Karpas-422 (cell line): Measurements from ENCODE around the gene SLC29A4. TPM values are rescaled to one million over a fixed set of nuclear protein-coding genes. Genes with fewer than 3 reads are reported as not detected.

Experiments used
- DNase-seq: peaks from one replicate; pipeline ENCODE4 v3.0.0-alpha.2; 2015
- H2AFZ ChIP-seq: fragments of 200-600 bp; sonication (generic); 2 replicates; pipeline ENCODE4 v1.6.1; 2014; ENCODE audit warnings: antibody characterized with exemption, low read length, mixed read lengths
- H3K27ac ChIP-seq: fragments of 200-600 bp; sonication (generic); 2 replicates; pipeline ENCODE4 v1.5.1; 2014; ENCODE audit warnings: mild to moderate bottlenecking, low read length, moderate library complexity
- H3K27me3 ChIP-seq: fragments of 200-600 bp; sonication (generic); 2 replicates; pipeline ENCODE4 v1.6.1; 2014; ENCODE audit warnings: low read length, mixed read lengths
- H3K36me3 ChIP-seq: fragments of 200-600 bp; sonication (generic); 2 replicates; pipeline ENCODE4 v1.6.1; 2014; ENCODE audit warnings: low read length, mixed read lengths; ENCODE audit not compliant: insufficient read depth
- H3K4me1 ChIP-seq: fragments of 200-600 bp; sonication (generic); 2 replicates; pipeline ENCODE4 v1.6.1; 2014; ENCODE audit warnings: mild to moderate bottlenecking, low read length, mixed read lengths
- H3K4me2 ChIP-seq: fragments of 200-600 bp; sonication (generic); 2 replicates; pipeline ENCODE4 v1.6.1; 2014; ENCODE audit warnings: low read length, low read depth, mild to moderate bottlenecking; ENCODE audit not compliant: poor library complexity, severe bottlenecking
- H3K4me3 ChIP-seq: fragments of 200-600 bp; sonication (generic); 2 replicates; pipeline ENCODE4 v1.5.1; 2014; ENCODE audit warnings: mild to moderate bottlenecking, antibody characterized with exemption, low read length, mixed read lengths
- H3K79me2 ChIP-seq: fragments of 200-600 bp; sonication (generic); 2 replicates; pipeline ENCODE4 v1.6.1; 2014; ENCODE audit warnings: mild to moderate bottlenecking, low read length, mixed read lengths
- H3K9ac ChIP-seq: fragments of 200-600 bp; sonication (generic); 2 replicates; pipeline ENCODE4 v1.6.0; 2014; ENCODE audit warnings: low read length
- H3K9me2 ChIP-seq: fragments of 200-600 bp; sonication (generic), shearing (Covaris generic); replicated peaks from 2 replicates; pipeline ENCODE4 v1.6.0; 2014; ENCODE audit warnings: mild to moderate bottlenecking, low read length, moderate library complexity; ENCODE audit not compliant: insufficient read depth
- H3K9me3 ChIP-seq: fragments of 300-700, 200-600 bp; sonication (generic); 2 replicates; pipeline ENCODE4 v1.6.1; 2014; ENCODE audit warnings: low read length, mixed read lengths
- H4K20me1 ChIP-seq: fragments of 200-600 bp; sonication (generic); 2 replicates; pipeline ENCODE4 v1.6.1; 2014; ENCODE audit warnings: mild to moderate bottlenecking, antibody characterized with exemption, low read length, low read depth; ENCODE audit not compliant: insufficient read depth
- total RNA-seq: library from RNA; depleted of rRNA; stranded (reverse); fragments of >200 nt; shearing (Covaris generic); gene quantifications from 2 replicates; pipeline ENCODE4 v1.2.3, GENCODE V29; 2014; ENCODE audit warnings: low replicate concordance

SLC29A4 gene
- total RNA-seq, 1 experiment from 2014 or later, result not detected

GRCh38 chr7:5349005-5349380 is 66.2 kb downstream of the SLC29A4 start:
- no peak for DNase-seq
- H3K9me2 ChIP-seq, result no peaks in the 10 kb centered on the region
- H3K27me3 ChIP-seq, result no peaks in the 10 kb centered on the region
- H3K4me3 ChIP-seq, result no peak overlapping the region
- no peak overlapping the region for H2AFZ ChIP-seq
- H3K27ac ChIP-seq, result no peak overlapping the region
- H3K9ac ChIP-seq, result no peak overlapping the region
- no peaks in the 10 kb centered on the region for H3K36me3 ChIP-seq
- peaks cover 9% of the 10 kb centered on the region; the same call in 1 of the 2 replicates for H3K79me2 ChIP-seq
- no peak overlapping the region for H3K4me2 ChIP-seq
- no peaks in the 10 kb centered on the region for H3K9me3 ChIP-seq
- no peaks in the 10 kb centered on the region for H3K4me1 ChIP-seq
- no peaks in the 10 kb centered on the region for H4K20me1 ChIP-seq

DNA sequence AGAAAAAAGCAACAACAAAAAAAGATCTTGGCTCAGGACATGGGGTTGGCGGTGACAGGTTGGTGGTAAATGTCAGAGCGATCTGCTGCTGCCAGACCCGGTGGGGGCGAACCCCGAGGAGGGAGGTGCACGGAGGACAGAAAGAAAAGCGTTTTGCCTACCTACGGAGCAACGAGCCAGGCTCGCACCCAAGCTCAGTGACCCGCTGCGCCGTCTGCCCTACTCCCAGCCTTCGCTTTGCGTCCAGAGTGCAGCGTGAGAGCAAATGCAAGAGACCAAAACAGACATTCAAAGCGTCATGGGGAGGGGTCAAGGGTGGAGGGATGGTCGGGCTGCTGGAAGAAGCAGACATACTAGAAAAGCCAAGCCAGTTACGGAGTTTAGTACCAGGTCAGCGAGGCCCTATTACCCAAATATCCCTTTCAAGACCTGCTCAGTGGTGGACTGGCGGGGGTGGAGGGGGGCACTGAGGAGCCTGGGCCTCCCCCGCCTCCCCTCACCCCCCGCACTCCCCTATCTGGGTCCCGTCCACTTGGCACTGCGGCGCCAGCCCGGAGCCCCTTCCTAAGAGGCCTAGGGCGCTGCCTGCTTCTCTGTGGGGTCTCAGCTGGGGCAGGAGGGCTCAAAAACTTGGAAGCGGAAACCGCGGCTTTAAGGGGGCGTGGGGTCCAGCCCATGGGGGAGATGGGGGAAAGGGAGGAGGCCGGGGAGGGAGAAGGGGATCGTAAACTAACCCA is 66.9 kb downstream of the SLC29A4 start:
- H3K9me2 ChIP-seq, result no peaks in the 10 kb centered on the region
- no peak for DNase-seq
- H3K27me3 ChIP-seq, result no peaks in the 10 kb centered on the region
- no peak overlapping the region for H3K4me3 ChIP-seq
- H3K4me1 ChIP-seq, result no peaks in the 10 kb centered on the region
- no peak overlapping the region for H3K4me2 ChIP-seq
- H3K36me3 ChIP-seq, result no peaks in the 10 kb centered on the region
- no peaks in the 10 kb centered on the region for H3K9me3 ChIP-seq
- no peak overlapping the region for H3K9ac ChIP-seq
- no peak overlapping the region for H2AFZ ChIP-seq
- H3K27ac ChIP-seq, result no peak overlapping the region
- H4K20me1 ChIP-seq, result no peaks in the 10 kb centered on the region
- H3K79me2 ChIP-seq, result peaks cover 9% of the 10 kb centered on the region; the same call in 1 of the 2 replicates

DNA sequence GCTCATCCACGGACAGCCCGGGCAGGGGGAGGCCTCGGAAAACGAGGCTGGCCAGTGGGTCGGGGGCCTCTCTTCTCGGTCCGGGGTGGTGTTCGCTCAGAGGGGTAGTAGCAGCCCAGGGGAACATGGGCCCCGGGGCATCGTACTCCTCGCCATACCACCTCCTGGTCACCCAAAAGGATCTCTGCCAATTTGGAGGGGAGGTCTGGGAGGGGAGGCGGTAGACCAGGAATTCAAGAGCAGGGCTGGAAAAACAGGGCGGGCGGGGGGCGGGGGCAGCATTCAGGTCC is 67.4 kb downstream of the SLC29A4 start:
- 0 out of 2 replicates have a peak, but pooled peaks cover 4% of the 10 kb centered on the region for H4K20me1 ChIP-seq
- H3K4me2 ChIP-seq, result no peak overlapping the region
- H3K79me2 ChIP-seq, result peaks cover 13% of the 10 kb centered on the region; the same call in 1 of the 2 replicates
- no peaks in the 10 kb centered on the region for H3K4me1 ChIP-seq
- H3K9me3 ChIP-seq, result no peaks in the 10 kb centered on the region
- H3K27me3 ChIP-seq, result no peaks in the 10 kb centered on the region
- no peak overlapping the region for H3K4me3 ChIP-seq
- DNase-seq, result no peak
- H3K27ac ChIP-seq, result no peak overlapping the region
- no peaks in the 10 kb centered on the region for H3K36me3 ChIP-seq
- no peak overlapping the region for H2AFZ ChIP-seq
- no peak overlapping the region for H3K9ac ChIP-seq
- no peaks in the 10 kb centered on the region for H3K9me2 ChIP-seq

GRCh38 chr7:5350600-5351385 is 68.0 kb downstream of the SLC29A4 start:
- Histone ChIP-seq H3K36me3 (no peaks in the 10 kb centered on the region), H4K20me1 (0 out of 2 replicates have a peak, but pooled peaks cover 6% of the 10 kb centered on the region), H3K9ac (no peak overlapping the region)

DNA sequence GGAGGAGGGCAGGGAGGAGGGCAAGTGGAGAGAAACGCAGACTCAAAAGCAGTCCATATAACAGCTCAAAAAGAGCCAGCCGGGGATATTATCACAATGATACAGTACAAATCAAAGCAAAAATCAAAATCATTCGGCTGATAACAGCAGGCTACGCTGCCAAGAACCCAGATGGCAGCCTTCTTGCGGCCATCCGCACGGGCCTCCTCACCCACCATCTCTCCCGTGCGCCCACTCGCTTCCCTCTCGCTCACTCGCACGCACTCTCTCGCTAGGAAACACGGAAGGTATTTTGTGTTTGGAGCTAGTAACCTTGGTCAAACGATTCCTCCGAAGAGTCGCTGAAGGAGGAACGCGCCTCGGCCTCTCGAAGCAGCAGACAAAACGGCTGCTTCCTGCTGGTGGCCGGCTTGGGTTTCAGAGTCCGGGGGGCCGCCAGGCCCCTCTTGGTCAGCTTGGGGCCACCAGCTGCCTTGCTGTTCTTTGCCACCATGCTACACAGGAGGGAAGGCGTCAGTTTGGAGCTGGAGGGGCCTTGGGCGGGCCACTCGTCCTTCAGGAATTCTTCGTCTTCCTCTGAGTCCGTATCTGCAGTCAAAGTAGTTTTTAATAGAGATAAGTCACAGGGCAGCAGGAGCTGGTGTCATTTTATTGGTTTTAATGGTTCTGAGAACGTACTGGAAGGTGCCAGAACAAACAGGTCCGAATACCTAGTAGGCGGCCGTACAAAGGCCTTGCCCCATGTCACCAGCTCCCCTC is 68.9 kb downstream of the SLC29A4 start:
- Histone ChIP-seq H3K4me2 (no peak overlapping the region), H4K20me1 (0 out of 2 replicates have a peak, but pooled peaks cover 6% of the 10 kb centered on the region), H3K9ac (no peak overlapping the region)

More at GRCh38 chr7:5350600-5351385, 68.0 kb downstream of the SLC29A4 start:
- Histone ChIP-seq H3K4me2 (no peak overlapping the region), H2AFZ (no peak overlapping the region), H3K9me3 (no peaks in the 10 kb centered on the region), H3K4me1 (no peaks in the 10 kb centered on the region), H3K9me2 (no peaks in the 10 kb centered on the region), H3K27ac (no peak overlapping the region), H3K79me2 (peaks cover 13% of the 10 kb centered on the region; the same call in 1 of the 2 replicates), H3K4me3 (no peak overlapping the region), H3K27me3 (no peaks in the 10 kb centered on the region)
- no peak for DNase-seq

DNA sequence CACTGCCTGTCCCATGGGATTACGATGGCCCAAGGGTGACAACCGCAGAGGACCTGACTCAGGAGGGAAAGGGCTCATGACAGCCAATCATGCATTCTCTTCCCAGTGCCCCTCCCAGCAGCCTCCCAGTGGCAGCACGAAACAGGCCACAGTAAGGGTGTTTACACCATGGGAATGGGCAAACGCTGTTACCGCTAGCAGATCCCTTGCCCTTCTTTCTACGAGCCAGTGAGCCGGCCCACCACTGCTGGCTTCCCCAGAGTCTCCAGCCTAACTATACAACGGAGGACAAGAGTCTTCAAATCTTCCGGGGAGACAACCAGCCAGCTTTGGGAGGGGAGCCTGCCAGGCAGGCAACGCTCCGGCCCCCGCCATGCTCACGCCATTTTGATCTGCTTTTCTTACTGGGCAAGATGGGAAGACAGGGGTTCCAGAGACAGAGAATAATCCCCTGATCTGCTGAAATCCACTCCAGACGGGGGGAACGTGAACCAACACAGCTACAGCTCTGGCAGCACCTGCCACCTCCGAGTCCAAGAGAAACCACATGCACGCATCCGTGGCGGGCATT is 69.8 kb downstream of the SLC29A4 start:
- DNase-seq, result no peak
- no peak overlapping the region for H3K4me2 ChIP-seq
- H4K20me1 ChIP-seq, result 0 out of 2 replicates have a peak, but pooled peaks cover 6% of the 10 kb centered on the region
- no peaks in the 10 kb centered on the region for H3K27me3 ChIP-seq
- no peaks in the 10 kb centered on the region for H3K36me3 ChIP-seq
- no peaks in the 10 kb centered on the region for H3K9me3 ChIP-seq
- no peak overlapping the region for H3K27ac ChIP-seq
- no peaks in the 10 kb centered on the region for H3K4me1 ChIP-seq
- no peaks in the 10 kb centered on the region for H3K9me2 ChIP-seq
- no peak overlapping the region for H3K4me3 ChIP-seq
- peaks cover 13% of the 10 kb centered on the region; the same call in 1 of the 2 replicates for H3K79me2 ChIP-seq
- no peak overlapping the region for H2AFZ ChIP-seq
- no peak overlapping the region for H3K9ac ChIP-seq

More for the DNA sequence above, 68.9 kb downstream of the SLC29A4 start:
- Histone ChIP-seq H3K79me2 (peaks cover 13% of the 10 kb centered on the region; the same call in 1 of the 2 replicates), H3K9me2 (no peaks in the 10 kb centered on the region), H3K27ac (no peak overlapping the region), H3K4me1 (no peaks in the 10 kb centered on the region), H3K27me3 (no peaks in the 10 kb centered on the region), H2AFZ (no peak overlapping the region), H3K9me3 (no peaks in the 10 kb centered on the region), H3K4me3 (no peak overlapping the region), H3K36me3 (no peaks in the 10 kb centered on the region)
- no peak for DNase-seq

- no peaks in the 10 kb centered on the region for H3K4me1 ChIP-seq
- 0 out of 2 replicates have a peak, but pooled peaks cover 6% of the 10 kb centered on the region for H4K20me1 ChIP-seq
- no peak overlapping the region for H3K27ac ChIP-seq
- no peak overlapping the region for H3K4me3 ChIP-seq
- H3K4me2 ChIP-seq, result no peak overlapping the region
- no peaks in the 10 kb centered on the region for H3K27me3 ChIP-seq
- H3K9me2 ChIP-seq, result no peaks in the 10 kb centered on the region
- no peak overlapping the region for H3K9ac ChIP-seq
- H3K36me3 ChIP-seq, result 0 out of 2 replicates have a peak, but pooled peaks cover 6% of the 10 kb centered on the region
- H2AFZ ChIP-seq, result no peak overlapping the region
- H3K79me2 ChIP-seq, result peaks cover 13% of the 10 kb centered on the region; the same call in 1 of the 2 replicates
- no peaks in the 10 kb centered on the region for H3K9me3 ChIP-seq
- DNase-seq, result no peak
Observed at GRCh38 chr7:5354460-5355232, 71.9 kb downstream of the SLC29A4 start.
